Measurements from ENCODE around the gene SNRNP35.
"Not testable (repeated sequence)": the region's sequence is repeated elsewhere in the genome, so short reads cannot be mapped to it uniquely, and the experiment has no call there.

The SNRNP35 gene

GRCh38 chr12:123449249-123449733, 8.6 kb upstream of the SNRNP35 start:
- no peak for DNase-seq (ENCODE audit: low read depth in 2 of 2)

DNA sequence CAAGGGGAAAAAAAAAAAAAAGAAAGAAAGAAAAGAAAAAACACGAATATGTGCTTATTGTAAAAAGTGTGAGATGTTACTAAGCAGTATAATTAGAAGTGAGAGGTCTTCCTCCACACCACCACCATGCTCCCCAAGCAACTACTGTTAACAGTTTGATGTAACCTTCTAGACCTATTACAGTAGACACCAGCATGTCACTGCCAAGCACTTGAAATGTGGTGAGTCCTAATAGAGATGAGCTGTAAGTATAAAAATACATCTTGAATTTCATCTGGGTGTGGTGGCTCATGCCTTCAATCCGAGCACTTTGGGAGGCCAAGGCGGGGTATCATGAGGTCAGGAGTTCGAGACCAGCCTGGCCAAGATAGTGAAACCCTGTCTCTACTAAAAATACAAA, 8.1 kb upstream of the SNRNP35 start:
- DNase-seq (ENCODE audit: low read depth in 2 of 2), result no peak

DNA sequence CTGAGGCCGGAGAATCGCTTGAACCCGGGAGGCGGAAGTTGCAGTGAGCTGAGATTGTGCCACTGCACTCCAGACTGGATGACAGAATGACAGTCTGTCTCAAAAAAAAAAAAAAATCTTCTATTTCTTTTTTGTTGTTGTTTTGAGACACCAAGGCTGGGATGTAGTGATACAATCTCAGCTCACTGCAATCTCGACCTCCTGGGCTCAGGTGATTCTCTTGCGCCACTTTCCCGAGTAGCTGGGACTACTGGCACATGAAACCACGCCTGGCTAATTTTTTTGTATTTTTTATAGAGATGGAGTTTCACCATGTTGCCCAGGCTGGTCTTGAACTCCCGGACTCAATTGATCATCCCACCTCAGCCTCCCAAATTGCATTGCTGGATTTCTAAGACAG, 7.3 kb upstream of the SNRNP35 start:
- DNase-seq (ENCODE audit: low read depth in 2 of 2), result no peak

DNA sequence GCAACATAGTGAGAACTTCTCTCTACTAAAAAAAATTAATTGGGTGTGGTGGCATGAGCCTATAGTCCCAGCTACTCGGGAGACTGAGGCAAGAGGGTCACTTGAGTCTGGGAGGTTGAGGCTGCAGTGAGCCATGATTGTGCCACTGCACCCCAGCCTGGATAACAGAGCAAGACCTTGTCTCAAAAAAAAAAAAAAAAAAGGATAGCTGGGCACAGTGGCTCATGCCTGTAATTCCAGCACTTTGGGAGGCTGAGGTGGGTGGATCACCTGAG, 5.7 kb upstream of the SNRNP35 start:
- not testable (repeated sequence) for DNase-seq (ENCODE audit: low read depth in 2 of 2)

- no peak for DNase-seq (ENCODE audit: low read depth in 2 of 2)
Observed at GRCh38 chr12:123453165-123453564, 4.8 kb upstream of the SNRNP35 start.

GRCh38 chr12:123463174-123463573, 5.2 kb downstream of the SNRNP35 start:
- not testable (repeated sequence) for DNase-seq (ENCODE audit: low read depth in 2 of 2)

GRCh38 chr12:123465084-123465483, 7.1 kb downstream of the SNRNP35 start:
- DNase-seq (ENCODE audit: low read depth in 2 of 2), result no peak

DNA sequence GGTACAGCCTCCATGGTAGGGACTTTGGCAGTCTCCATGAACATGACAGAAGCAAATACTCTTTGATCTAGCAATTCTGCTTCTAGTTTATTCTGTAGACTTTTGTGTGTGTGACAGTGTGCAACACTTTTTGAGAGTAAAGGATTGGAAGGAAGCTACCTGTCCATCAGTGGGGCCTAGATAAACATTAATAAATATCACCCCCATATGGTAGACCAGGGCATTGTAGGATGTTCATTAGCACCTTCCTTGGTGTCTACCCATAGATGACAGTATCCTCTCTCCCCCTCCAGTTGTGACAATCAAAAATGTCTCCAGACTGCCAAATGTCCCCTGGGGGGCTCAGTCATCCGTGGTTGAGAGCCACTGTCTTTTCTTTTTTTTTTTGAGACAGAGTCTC, 10.8 kb downstream of the SNRNP35 start:
- no peak for DNase-seq (ENCODE audit: low read depth in 2 of 2)

GRCh38 chr12:123469978-123470377, 12.0 kb downstream of the SNRNP35 start:
- no peak for DNase-seq (ENCODE audit: low read depth in 2 of 2)

GRCh38 chr12:123471374-123472068, 13.6 kb downstream of the SNRNP35 start:
- DNase-seq (ENCODE audit: low read depth in 2 of 2), result no peak

DNA sequence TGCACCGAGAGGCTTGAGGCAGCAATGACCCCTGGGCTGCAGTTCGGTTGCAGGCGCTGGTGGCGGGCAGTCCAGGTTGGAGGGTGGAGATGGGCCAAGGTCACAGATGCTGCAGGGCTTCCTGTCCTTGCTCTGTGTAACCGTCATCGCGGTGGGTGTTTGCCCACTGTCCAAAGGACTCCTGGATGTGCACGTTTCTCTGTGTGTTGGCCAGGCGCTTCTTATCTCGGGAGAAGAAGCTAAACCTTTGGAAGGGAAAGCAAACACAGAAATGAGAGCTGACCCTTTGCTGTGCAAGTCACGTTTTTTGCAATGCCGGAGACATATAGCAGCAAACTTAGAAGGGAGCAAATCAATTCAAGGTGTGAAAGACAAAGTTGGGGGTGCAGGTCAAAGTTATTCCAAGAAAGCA, 14.5 kb downstream of the SNRNP35 start:
- DNase-seq (ENCODE audit: low read depth in 2 of 2), result no peak

DNA sequence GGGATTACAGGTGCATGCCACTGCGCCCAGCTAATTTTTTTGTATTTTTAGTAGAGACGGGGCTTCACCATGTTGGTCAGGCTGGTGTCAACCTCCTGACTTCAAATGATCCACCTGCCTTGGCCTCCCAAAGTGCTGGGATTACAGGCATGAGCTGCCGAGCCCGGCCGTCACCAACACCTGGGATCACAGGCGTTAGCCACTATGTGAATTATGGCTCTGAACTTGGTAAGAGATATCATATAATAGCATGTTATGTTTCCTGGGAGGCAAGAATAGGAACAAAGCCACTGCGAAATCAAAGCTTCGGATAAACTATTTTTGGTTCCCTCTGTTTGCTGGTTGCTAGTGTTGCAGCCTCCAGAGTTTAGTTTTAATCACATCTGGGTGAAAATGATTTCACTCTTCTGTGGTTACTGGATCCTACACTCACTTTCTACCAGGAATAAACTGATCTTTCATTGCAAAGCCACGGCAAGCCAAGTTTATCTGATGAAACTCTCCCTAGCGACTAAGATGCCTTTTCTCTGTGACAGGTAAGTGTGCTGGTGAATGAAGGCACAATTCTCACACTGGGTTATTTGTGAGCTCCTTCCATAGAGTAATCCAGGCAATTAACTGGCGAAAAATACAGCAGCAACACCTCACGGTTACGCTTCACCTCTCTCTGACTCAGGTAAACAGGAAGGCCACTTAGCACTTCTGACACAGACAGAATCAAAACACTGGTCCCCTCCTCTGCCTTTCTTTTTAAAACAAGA, 16.7 kb downstream of the SNRNP35 start:
- DNase-seq (ENCODE audit: low read depth in 2 of 2), result no peak

DNA sequence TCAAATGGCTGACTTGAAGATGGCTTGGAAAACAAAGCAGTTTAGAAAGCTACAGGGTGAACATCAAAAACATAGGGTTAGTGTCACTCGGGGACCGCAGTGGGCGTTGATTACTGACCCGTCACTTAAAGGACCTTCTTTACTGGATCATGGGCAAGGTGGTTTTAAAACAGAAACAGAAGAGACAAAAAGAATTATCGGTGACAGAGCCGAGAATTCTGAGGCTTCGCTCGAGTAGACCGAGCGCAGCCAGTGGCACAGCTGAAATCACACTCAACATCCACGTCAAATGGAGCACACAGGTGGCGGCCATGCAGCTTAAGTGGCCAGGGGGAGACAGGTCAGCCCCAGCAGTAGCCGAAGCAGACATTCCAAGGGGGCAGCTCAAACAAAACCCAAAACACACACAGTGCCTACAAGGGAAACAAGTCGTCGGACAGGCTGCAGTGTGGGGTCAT, 17.3 kb downstream of the SNRNP35 start:
- no peak for DNase-seq (ENCODE audit: low read depth in 2 of 2)

GRCh38 chr12:123478069-123478468, 20.1 kb downstream of the SNRNP35 start:
- DNase-seq (ENCODE audit: low read depth in 2 of 2), result no peak

GRCh38 chr12:123478762-123479161, 20.8 kb downstream of the SNRNP35 start:
- no peak for DNase-seq (ENCODE audit: low read depth in 2 of 2)

DNA sequence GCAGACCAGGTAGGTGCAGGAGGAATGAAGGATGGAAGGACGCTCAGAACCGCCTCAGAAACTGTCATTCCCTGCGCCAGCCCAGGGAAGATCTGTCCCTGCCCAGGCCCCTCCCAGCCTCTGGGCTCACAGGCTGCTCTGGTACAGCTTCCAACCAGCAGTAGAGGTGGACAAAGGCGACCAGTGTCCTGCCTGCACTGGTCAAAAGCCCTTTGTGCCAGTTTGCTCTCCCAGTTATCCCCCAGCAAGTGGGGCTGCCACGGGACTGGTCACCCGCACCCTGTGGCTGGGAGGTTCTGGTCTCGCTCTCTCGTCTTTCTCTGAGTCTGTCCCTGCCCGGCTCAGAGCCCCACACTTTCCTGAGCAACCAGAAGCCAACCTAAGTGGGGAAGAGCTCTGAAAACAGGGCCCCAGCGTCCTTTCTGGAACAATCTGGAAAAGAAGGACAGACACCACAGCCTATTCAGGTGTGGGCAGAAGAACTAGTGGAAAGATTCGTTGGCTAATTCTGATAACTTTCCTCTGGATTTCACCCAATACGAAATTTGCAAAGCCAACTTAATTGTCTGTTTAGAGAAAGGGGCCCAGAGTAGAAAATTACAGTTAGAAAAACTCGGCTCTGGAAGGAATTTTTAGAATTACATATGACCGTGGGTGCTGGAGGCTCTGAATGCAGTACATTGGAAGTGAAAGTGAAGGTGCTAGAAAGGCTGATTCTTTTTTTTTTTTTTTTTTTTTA, 21.7 kb downstream of the SNRNP35 start:
- no peak for DNase-seq (ENCODE audit: low read depth in 2 of 2)

DNA sequence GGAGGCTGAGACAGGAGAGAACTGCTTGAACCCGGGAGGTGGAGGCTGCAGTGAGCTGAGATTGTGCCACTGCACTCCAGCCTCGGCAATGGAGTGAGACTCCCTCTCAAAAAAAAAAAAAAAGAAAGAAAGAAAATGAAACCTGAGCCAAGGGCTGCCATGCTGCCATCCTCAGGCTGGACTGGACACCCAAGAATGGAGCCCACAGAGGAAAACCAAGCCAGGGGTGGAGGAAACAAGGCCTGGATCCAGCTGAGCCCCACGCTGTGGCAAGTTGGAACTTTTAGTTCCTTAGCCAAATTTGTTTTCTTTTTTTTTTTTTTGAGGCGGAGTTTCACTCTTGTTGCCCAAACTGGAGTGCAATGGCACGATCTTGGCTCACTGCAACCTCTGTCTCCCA, 23.3 kb downstream of the SNRNP35 start:
- not testable (repeated sequence) for DNase-seq (ENCODE audit: low read depth in 2 of 2)

DNA sequence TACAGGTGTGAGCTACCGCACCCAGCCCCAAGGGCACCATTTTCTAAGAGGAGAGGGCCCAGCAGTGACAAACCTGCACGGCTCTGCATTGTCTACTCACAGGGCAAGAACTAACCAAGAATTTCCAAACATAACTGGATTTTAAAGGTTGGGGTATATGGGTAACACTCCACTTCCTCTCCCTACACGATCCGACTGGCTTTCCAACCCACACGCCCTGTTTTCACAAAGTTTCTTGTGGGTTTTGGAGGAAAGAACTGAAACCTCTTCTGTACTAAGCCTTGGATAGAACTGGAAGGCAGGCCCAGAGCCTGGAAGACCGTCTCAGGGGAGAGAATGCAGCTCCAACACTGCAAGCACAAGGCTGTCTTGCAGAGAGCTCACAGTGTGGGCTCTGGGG, 24.9 kb downstream of the SNRNP35 start:
- DNase-seq (ENCODE audit: low read depth in 2 of 2), result no peak

DNA sequence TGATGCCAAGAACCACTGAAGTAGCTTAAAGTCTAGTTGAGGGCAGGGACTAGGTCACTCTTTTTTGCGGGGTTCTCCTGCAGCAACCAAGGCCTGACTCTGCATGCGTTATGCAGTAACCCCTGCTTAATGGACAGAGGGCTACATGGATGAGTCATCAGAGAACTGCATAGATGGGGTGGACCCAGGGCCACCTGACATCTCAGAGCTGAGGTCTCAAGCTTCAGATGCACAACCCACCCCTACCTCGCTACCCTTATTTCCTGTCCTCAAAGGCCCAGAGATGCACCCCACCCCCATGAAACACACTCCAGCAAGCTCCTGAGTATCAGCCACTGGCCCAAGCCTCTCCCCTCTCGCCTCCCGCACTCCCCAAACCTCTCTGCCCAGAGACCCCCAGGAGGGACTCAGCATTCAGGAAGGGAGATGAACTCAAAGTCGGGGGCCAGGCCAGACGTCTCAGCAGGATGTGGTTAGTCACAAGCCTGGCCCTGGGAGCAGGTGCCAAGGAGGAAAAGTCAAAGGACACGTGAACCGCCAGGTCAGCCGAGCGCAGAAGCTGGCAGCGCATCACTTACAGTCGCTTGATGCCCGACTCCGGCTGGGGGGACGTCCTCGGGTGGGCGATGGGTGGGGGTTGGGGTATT, 25.8 kb downstream of the SNRNP35 start:
- DNase-seq (ENCODE audit: low read depth in 2 of 2), result no peak

DNA sequence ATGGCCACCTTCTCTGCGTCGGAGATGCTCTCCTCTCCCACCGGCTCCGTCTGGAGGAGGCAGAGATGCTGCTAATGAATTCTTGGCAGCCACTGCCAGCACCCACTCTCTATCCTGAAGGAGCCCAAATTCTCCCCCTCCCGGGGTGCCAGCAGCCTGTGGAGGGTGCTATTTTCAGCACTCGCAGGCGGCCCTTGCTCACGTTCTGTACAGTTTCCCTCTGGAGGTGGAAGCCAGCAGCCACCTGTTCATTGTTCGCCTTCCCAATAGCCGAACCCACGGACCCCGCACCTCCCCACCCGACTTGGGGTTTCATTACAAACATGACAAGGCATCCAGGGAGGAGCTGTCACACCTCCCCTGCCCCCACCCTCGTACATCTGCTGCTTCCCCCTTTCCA, 27.8 kb downstream of the SNRNP35 start:
- DNase-seq (ENCODE audit: low read depth in 2 of 2), result no peak

- no peak for DNase-seq (ENCODE audit: low read depth in 2 of 2)
Observed at GRCh38 chr12:123487428-123487827, 29.5 kb downstream of the SNRNP35 start.

- DNase-seq (ENCODE audit: low read depth in 2 of 2), result no peak
Observed at GRCh38 chr12:123488539-123489230, 30.7 kb downstream of the SNRNP35 start.
